ENCODE measurements around the gene CLECL1. TPM values are rescaled to one million over a fixed set of nuclear protein-coding genes. Genes with fewer than 3 reads are reported as not detected.

Gene CLECL1
- total and polyA plus RNA-seq, 2 of the 13 experiments (the other 11 are each of a cell fraction or from before 2014, with no cell fraction given) = not detected

- intact Hi-C loops (cut with micrococcal nuclease; ENCODE audit: unreplicated experiment) (no loop called here), in situ Hi-C loops (cut with HindIII; ENCODE audit: extremely low pct_ligation_motif_present, low pct_unique_long_range_greater_than_20kb) (loop anchor here (5.0 to 10.0 kb wide), 2 partner anchors 175 to 382 kb away; partner anchors contain the start of gene CLEC7A)
- no peaks in the 10 kb centered on the region for H4K20me1 ChIP-seq (ENCODE audit: insufficient read depth, low read length)
- H3K4me1 ChIP-seq (ENCODE audit: insufficient read depth, low read length) = no peaks in the 10 kb centered on the region
- H3K4me3 ChIP-seq (replicated peaks in 1 of 3; ENCODE audit: insufficient read depth in 1 of 3, low read depth in 2 of 3, low read length in 3 of 3) = no peak overlapping the region
- H3K27me3 ChIP-seq (ENCODE audit: control insufficient read depth in 1 of 2, insufficient read depth in 2 of 2, low read length in 2 of 2) = no peaks in the 10 kb centered on the region
- H3K79me2 ChIP-seq (ENCODE audit: insufficient read depth, low read length) = no peaks in the 10 kb centered on the region
- CTCF ChIA-PET (ENCODE audit: low intra/inter-chr PET ratio, low total read pairs) = interaction anchor here (2.2 to 2.3 kb wide), 2 partner anchors 46 to 388 kb away, joined by 8 to 10 read pairs; no protein-coding TSS in a partner anchor
- H3K4me2 ChIP-seq (ENCODE audit: low read depth, low read length) = no peak overlapping the region
- no peaks in the 10 kb centered on the region for H3K9me3 ChIP-seq (ENCODE audit: low read length)
- POLR2A ChIA-PET = no interaction called here
- TF ChIP-seq ZNF660 (CRISPR knock-in tag; IDR thresholded peaks at IDR 0.05; ENCODE audit: borderline replicate concordance, low read depth) = no peak
- no peak for TF ChIP-seq ZNF772 (CRISPR knock-in tag; IDR thresholded peaks at IDR 0.05)
- TF ChIP-seq EEA1 (CRISPR knock-in tag; IDR thresholded peaks at IDR 0.05; ENCODE audit: borderline replicate concordance) = no peak
- no peak for TF ChIP-seq MXI1 (IDR thresholded peaks at IDR 0.05; ENCODE audit: borderline replicate concordance, low read depth, low read length)
- TF ChIP-seq FOXC1 (CRISPR knock-in tag; IDR thresholded peaks at IDR 0.05; ENCODE audit: borderline replicate concordance) = no peak
- no peak for TF ChIP-seq AGO2 (optimal IDR thresholded peaks at IDR 0.05; ENCODE audit: low read depth, low read length)
- no peak for TF ChIP-seq TOPORS (CRISPR knock-in tag; IDR thresholded peaks at IDR 0.05)
- TF ChIP-seq ARNTL (CRISPR knock-in tag; IDR thresholded peaks at IDR 0.05) = no peak
- TF ChIP-seq HDAC2 (CRISPR knock-in tag; IDR thresholded peaks at IDR 0.05) = no peak
- TF ChIP-seq POLR2AphosphoS5 (IDR thresholded peaks at IDR 0.05; ENCODE audit: low read depth, low read length) = no peak
- no peak for TF ChIP-seq CERS6 (CRISPR knock-in tag; IDR thresholded peaks at IDR 0.05)
- no peak for TF ChIP-seq TBX3 (IDR thresholded peaks at IDR 0.05; ENCODE audit: borderline replicate concordance)
- TF ChIP-seq ZNF761 (CRISPR knock-in tag; conservative IDR thresholded peaks at IDR 0.05) = no peak
- no peak for TF ChIP-seq SMAD9 (CRISPR knock-in tag; IDR thresholded peaks at IDR 0.05)
- TF ChIP-seq FOXP1 (IDR thresholded peaks at IDR 0.05) = no peak
- TF ChIP-seq FOXP1 (CRISPR knock-in tag; IDR thresholded peaks at IDR 0.05) = no peak
- no peak overlapping the region for H2AFZ ChIP-seq (ENCODE audit: low read length)
- H3K9ac ChIP-seq (ENCODE audit: insufficient read depth, low read depth, low read length) = no peak overlapping the region
- 25% methylated on average over 2 of the region's 2 CpGs for WGBS (ENCODE audit: low lambda C conversion rate)
- ATAC-seq (no peak), FAIRE-seq (no peak), DNase-seq (ENCODE audit: low spot score) (no peak)
- no peaks in the 10 kb centered on the region for H3K36me3 ChIP-seq (replicated peaks in 1 of 2; ENCODE audit: control insufficient read depth in 1 of 2, insufficient read depth in 2 of 2, low read length in 2 of 2)
- H3K27ac ChIP-seq (ENCODE audit: extremely low read length, insufficient read depth, low read length) = no peak overlapping the region
- BruUV-seq (replicated peaks) = no TSS peak
Measured at GRCh38 chr12:9752145-9752933, 19.4 kb upstream of the CLECL1 start.

Data from HepG2 (cell line).